Raji (cell line): ENCODE measurements around the gene MLXIP.

Source experiments
- POLR2A ChIP-seq: IDR thresholded peaks from 2 replicates; pipeline ENCODE4 v1.6.1; 2011; ENCODE audit warnings: low read depth, low read length, control low read depth; ENCODE audit not compliant: insufficient read depth

The MLXIP gene

GRCh38 chr12:122064025-122064777 lies 14.4 kb upstream of the MLXIP start:
- no peak for TF ChIP-seq POLR2A

- TF ChIP-seq POLR2A, result no peak
Measured at GRCh38 chr12:122064780-122065588, 13.6 kb upstream of the MLXIP start.

- TF ChIP-seq POLR2A, result no peak
Measured at GRCh38 chr12:122067548-122067947, 11.0 kb upstream of the MLXIP start.

GRCh38 chr12:122067966-122068365 lies 10.6 kb upstream of the MLXIP start:
- no peak for TF ChIP-seq POLR2A

GRCh38 chr12:122072031-122072970 lies 6.3 kb upstream of the MLXIP start:
- no peak for TF ChIP-seq POLR2A

GRCh38 chr12:122073815-122074214 lies 4.7 kb upstream of the MLXIP start:
- no peak for TF ChIP-seq POLR2A

GRCh38 chr12:122076743-122077495 lies 1.6 kb upstream of the MLXIP start:
- TF ChIP-seq POLR2A, result no peak

GRCh38 chr12:122079033-122079531 lies 526 bp downstream of the MLXIP start:
- no peak for TF ChIP-seq POLR2A

- no peak for TF ChIP-seq POLR2A
Measured at GRCh38 chr12:122079532-122080081, 1.1 kb downstream of the MLXIP start.

GRCh38 chr12:122080149-122081082 lies 1.9 kb downstream of the MLXIP start:
- no peak for TF ChIP-seq POLR2A

GRCh38 chr12:122081083-122081696 lies 2.6 kb downstream of the MLXIP start:
- TF ChIP-seq POLR2A, result no peak

GRCh38 chr12:122081697-122082221 lies 3.2 kb downstream of the MLXIP start:
- TF ChIP-seq POLR2A, result no peak
